HG03108 (cell line): ENCODE data around the gene CMTM5.
"Not testable (repeated sequence)": the region's sequence is repeated elsewhere in the genome, so short reads cannot be mapped to it uniquely, and the experiment has no call there.

Source experiments
- ATAC-seq: cut with Tn5 transposase; IDR thresholded peaks from one replicate; pipeline ENCODE4 v1.9.1; 2021; ENCODE audit warnings: moderate library complexity; ENCODE audit not compliant: unreplicated experiment

The CMTM5 gene

DNA sequence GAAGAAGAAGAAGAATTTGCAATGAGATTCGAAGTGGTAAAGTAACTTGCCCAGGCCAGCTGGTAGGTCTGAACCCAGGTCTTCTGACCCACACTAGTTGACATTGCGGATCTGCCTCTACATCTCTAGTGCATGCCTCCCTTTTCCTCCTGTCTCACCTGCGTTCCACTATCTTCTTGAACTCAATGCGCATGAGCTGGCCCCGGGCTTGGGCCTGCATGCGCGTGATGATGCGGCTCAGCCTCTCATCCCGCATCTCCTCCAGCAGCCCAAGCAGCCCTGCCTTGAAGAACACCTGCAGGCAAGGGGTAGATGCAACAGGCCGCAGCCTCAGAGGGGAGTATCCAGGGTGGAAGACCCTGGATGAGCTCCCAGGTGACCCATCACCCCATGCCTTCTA lies 19.3 kb downstream of the CMTM5 start:
- ATAC-seq: no peak

DNA sequence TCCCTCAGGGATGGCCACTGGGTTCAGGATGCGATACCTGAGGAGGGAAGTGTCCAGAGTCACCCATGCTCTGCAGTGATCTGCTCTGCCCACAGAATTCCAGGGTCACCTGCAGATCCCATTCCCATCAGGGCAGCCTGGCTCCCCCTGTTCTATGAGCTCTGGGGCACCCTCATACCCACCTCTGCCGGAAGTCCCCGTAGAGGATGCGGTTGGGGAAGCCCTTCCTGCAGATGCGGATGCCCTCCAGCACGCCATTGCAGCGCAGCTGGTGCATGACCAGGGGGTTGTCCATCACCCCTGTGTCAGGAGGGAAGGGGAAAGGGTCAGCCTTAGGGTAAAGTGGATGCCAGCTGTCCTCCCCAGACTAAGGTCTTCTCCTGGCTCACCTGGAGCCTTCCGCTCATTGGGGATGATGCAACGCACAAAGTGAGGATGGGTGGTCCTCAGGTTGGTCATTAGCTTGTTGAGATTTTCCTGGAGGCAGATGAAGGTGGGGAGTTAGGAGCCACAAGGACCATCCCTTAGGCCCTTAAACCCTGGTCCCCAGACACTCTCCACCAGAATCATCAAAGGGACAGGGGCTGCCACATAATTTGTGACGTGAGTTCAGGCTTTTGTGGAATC lies 20.0 kb downstream of the CMTM5 start:
- ATAC-seq: no peak

DNA sequence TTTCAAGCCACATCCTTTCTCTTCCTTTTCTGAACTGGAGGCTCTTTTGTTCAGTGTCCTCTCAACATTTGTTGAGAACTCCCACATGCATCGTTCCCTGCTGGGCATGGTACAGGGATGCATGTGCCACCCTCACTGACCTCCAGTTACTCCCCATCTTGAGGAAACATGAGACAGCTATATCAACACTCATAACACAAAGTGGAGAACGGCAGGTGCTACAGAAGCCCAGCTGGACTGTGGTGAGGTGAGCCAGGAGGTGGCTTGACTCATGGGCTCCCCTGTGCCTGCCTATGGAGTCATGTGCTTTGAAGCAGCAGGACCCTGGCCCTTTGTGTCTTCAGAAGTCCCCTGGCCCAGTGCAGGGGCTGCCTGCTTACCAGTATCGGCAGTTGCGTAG lies 21.5 kb downstream of the CMTM5 start:
- no peak for ATAC-seq

DNA sequence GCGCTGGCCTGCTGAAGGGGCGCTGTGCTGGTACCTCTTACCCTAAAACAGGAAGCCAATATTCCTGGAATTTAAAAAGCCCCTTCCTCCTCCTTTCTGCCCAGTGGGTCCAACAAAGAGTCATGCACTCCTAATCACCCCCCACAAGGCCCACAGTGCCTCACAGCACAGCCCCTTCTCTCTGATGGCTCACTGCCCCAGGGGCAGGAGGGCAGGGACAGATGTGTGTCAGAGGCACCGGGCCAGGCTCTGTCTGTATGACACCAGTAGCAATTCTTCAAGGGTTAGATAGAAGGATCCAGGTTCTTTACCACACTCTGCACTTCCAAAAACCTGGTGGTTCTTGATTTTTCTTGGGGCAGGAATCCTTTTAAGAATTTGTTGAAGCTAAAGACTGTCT lies 22.3 kb downstream of the CMTM5 start:
- ATAC-seq: no peak

DNA sequence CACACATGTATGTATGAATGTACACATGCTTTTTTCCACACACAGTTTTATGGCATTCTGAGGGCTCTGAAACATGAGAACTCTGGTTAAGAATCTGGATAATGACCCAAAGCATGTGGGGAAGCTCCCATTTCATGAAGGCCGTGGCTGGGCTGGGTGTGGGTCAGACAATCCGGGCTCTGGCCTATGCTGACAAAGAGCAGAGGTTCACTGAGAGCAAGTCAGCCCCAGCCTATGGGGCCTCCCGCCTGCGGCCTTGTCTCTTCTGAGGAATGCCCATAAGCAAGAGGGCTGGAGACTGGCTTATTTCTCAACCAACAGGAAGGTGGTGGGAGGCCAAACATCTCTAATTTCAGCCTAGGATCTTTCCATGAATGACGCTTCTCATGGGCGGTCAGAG lies 22.7 kb downstream of the CMTM5 start:
- ATAC-seq: no peak

DNA sequence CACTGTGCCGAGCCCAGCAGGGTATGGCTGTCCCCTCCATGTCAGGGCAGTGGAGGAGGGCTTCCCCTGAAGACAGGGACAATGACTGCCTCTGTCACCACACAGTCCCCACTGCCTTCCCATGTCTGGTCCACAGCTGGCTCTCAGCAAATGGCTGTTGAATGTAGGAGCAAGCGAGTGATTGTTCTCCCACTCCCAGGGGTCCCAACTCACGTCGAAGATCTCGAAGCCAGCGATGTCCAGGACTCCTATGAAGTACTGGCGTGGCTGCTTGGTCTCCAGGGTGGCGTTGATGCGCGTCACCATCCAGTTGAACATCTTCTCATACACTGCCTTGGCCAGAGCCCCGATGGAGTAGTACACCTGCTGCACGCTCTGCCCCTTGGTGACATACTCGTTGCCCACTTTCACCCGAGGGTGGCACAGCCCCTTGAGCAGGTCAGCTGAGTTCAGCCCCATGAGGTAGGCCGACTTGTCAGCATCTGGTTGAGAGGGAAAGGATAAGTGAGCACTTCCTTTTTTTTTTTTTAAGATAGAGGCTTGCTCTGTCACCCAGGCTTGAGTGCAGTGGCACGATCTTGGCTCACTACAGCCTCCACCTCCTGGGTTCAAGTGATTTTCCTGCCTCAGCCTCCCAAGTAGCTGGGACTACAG lies 23.8 kb downstream of the CMTM5 start:
- not testable (repeated sequence) for ATAC-seq

DNA sequence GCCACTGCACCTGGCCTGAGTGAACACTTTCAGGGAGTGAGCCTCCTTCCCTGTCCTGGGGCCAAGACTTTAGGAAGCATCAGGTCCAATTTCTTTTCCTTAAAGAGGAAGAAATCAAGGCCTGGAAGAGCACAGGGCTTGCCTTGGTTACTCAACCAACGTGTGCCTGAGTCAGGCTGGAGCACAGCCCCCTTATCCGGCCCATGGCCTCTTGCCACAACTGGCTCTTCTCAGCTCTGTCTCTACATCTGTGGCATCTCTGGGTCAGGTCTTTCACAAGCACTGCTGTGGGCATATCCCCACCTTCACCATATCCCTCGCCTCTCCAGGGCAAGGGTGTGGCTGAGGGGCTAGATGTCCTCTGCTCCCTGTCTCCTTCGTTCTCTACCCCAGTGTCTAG lies 24.4 kb downstream of the CMTM5 start:
- ATAC-seq: no peak

DNA sequence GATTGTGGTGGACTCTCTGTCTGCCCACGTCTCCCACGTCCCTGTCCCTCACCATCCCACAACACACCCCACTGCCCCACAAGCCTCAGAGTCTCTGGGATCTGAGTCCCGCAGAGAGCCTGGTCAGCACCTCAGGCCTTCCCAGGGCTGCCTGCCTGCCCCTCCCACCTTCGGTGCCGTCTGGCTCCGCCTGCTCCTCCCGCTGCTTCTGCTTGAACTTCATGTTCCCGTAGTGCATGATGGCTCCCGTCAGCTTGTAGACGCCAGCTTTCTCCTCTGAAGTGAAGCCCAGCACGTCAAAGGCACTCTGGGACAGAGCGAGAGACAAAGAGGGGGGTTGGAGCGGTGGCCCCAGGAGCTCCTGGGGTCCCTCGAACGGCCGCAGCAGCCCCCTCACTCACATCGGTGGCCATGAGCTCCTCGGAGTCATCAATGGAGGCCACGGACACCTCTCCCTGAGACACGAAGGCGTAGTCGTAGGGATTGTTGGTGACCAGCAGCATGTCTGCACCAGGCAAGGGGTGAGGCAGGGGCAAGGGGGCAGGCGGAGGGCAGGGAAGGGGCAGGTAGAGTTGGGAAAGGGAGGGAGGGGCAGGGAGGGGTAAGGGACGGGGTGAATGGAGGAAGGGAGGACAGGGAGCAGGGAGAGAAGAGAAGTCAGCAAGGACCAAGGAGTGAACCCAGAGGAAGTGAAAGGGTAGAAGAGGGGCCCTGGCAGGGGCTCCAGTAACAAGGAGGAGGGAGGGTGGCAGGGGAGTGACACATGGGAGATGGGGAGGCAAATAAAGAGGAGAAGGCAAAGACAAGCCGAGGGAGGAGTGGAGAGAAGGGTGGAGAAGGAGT lies 25.7 kb downstream of the CMTM5 start:
- ATAC-seq: no peak

DNA sequence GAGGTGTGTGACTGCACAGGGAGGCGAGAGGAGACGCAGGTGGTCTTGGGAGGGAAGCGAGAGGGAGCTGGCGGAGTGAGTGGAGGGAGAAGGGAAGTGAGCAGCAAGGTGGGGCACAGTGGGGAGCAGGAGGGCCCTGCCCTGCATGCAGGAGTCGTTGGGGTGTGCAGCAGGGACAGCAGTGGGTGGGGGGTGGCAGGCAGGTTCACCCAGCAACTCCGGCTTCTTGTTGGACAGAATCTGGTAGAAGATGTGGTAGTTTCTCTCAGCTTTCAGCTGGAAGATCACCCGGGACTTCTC lies 26.2 kb downstream of the CMTM5 start:
- no peak for ATAC-seq

DNA sequence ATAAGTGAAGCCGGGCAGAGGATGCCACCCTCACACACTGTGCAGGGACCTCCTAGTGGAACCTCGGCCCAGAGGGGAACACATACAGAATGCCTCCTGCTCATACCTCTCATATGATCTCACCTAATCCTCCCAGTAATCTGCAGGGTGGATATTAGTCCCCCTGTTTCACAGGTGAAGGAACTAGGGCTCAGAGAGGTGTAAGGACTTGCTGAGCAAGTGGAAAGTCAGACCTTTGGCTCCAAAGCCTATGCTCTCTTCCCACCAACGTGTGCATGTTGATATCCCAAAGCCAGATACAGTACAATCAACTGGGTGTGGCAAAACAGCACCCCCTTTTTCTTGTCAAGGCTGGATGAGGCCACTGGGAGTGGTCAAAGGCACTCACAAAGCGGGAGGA lies 27.1 kb downstream of the CMTM5 start:
- ATAC-seq: no peak

DNA sequence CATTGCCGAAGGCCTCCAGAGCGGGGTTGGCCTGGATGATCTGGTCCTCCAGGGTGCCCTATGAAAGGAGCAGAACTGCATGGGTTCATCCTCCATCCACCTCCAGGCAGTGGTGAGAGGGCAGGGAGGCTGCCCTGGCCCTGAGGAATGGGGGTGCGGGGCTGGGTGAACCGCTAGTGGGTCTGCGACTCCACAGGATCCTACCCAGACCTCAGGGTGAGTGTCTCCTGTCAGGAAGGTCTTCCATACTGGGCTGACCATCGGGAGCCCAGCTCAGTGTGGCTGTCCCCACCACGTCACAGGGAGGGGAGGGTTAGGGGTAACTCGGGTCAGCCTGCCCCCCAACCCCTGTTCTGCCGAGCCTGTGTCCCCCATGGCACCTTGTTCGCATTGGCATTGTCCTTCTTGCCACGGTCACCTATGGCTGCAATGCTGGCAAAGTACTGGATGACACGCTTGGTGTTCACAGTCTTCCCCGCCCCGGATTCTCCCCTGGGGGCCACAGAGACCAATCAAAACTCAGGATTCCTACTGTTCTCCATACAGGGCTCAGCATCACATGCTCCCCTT lies 27.6 kb downstream of the CMTM5 start:
- no peak for ATAC-seq

DNA sequence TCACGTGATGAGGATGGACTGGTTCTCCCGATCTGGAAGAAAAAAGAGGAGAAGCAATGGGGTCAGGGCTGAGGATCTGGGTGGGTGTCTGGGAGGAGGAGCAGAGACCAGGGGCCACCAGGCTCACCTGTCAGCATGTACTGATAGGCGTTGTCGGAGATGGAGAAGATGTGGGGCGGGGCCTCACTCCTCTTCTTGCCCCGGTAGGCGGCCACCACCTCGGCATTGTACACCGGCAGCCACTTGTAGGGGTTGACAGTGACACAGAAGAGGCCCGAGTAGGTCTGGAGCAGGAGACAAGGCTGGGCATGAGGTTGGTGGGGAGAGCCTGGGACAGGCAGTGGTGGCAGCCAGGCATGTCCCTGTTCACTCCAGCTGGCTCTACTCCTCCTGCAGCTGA lies 28.2 kb downstream of the CMTM5 start:
- no peak for ATAC-seq

DNA sequence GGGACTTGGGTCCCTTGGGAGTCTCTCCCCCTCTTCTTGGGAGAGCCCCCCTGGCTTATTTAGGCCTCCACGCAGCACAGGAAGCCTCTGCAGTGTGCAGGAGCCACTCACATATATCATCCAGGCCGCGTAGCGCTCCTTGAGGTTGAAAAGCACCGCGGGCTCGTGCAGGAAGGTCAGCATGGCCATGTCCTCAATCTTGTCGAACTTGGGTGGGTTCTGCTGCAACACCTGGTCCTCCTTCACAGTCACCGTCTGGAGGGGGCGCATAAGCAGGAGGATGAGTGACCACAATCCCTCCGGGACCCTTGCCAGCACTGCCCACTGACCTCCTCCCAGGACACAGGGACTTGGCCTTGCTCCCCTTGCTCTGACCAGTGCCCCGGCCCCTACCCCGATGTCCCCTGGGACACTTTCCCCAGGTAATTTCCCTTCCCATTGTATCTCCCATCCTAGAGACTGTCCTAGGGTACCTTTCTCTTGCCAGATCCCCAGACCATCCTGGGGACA lies 28.7 kb downstream of the CMTM5 start:
- no peak for ATAC-seq

DNA sequence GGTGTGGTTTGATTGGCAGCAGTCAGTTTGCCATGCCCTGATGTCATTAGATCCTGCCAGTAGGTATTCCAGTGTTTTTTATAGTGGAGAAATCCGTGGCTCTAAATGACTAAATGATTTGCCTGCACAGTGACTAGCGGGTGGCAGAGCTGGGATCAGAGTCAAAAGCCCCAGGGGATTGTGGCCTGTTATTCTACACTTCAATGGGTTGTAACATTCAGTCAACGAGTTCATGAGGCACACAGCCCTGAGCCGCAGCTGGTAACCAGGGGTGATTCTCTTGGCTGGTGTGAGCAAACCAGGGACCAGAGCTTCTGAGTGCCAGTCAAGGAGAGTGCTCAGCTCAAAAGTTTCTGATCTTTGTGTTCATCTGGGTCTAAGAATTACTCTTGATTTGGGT lies 29.4 kb downstream of the CMTM5 start:
- ATAC-seq: no peak

DNA sequence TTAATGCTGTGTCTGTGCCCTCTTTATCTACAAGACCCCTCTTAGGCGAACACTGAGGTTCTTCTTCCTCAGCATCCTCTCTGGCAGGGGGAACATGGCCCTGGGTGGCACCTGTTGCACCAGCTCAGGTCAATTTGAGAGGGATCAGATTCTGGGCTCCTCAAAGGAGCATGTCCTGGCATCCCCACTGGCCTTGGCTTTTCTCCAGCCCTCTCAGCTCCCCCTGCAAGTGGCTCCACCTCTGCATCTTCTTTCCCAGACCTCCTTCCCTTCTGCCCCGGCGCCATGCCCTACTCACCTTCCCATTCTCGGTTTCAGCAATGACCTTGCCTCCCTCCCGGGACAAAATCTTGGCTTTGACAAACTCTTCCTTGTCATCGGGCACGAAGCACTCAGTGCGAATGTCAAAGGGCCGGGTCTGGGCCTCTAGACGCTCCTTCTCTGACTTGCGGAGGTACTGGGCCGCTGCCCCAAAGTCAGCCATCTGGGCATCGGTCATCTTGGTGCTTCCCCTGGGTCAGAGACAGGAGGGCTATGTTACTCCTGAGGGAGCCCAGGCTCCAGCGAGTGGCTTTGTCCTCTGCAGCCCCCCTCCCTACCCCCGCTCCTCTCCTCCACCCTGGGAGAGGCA lies 30.0 kb downstream of the CMTM5 start:
- no peak for ATAC-seq

DNA sequence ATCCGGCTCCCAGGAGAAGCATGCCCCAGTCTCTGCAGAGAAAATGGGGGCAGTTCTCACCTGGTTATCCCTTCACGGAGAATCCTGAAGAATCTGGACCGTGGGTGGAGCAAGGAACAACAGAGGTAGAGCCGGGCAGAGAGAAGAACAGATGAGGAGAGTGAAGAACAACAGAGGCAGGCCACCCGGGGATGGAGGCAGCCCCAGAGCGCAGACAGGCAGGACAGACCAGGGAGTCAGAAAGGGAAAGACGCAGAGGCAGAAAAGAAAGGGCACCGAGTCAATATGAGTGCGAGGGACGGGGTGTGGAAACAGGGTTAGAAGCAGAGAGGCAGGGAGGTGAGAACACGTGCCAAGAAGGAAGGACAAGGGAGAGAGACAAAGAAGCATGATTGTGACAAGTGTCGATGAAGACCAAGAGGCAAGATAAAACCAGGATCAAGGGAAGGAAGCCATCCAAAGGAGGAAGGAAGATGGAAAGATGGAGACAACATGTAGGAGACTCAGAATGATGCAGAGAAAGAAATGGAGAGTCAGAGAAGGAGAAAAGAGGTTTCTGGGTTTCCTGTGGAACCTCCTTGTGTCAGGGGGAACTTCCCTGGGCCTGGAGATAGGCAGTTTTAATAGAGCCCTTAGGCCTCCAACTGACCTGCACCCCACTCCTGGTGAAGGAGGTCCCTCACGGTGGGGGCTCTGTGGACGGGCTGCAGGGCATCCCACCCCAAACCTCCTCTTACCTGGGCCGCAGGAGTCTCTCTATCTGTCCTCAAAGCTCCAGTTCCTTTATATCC lies 30.9 kb downstream of the CMTM5 start, which contains the start of gene MYH6:
Gene MYH6, minus strand, starts transcription at position 758 of the 791 bp plus-strand sequence. CDS start 1,050 bp downstream, outside the sequence.
- no peak for ATAC-seq

DNA sequence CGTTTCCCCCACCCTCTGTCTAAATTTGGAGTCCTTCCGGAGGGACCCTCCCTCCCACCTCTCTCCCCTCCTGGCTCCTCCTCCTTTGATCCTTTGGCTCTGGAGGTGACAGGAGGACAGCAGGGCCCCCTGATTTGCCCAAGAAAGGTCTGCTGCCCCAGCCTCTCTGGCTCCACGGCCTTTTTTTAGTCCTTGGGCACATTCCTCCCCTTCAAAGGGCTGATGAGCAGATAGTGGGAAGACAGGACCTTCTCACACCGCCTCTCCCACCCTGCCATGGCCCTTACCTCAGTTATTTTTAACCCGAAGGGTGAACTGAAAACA lies 31.4 kb downstream of the CMTM5 start:
- no peak for ATAC-seq

DNA sequence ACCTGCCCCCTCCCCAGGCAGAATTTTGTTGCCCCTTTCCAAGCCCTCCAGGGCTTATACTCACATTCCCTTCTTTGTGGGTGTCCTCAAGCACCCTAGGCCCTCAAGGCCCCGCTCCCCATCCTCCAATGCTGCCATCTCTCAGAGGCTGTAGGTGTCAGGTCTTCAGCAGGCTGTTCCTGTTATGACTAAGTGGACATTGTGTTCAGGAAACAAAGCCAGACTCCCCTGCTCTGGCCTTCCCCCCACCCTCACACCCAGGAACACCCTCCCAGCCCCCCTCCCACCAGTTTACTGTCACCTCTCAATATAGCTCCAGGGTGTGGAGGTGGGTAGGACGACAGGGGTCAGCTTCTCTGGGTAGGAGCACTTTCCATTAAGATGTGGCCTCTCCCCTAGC lies 32.6 kb downstream of the CMTM5 start:
- ATAC-seq: no peak

DNA sequence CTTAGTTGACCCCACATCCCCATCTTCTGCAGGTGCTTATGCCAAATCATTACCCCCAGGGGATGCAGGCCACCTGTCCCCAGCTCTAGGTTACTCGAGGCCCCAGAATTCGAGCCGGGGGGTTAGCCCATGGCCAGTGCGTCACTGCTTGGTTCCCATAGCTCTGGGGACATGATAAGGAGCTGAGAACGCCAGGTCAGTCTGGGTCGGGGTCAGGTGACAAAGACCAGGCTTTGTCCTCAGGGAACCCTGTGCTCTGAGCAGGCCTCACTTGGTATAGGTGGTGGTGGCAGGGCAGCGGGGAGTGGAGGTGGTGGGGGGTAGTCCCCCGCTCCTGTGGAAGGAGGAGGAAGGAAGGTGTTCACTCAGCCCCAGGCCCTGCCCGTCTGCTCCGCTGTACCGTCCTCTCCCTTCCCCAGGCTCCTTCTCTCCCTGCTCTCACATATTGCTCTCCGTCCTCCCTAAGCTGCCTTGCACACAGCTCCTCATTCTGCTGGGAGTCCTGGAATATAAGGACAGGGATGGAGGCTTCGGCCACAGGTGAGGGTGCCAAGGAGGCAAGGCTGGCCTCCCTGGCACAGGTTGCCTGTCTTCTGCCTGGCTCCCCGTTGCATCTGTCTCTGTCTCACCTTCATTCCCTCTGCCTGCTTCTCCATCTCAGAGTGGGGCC lies 33.3 kb downstream of the CMTM5 start:
- ATAC-seq: no peak
